Measurements from ENCODE around the gene CLCF1.

CLCF1 gene

DNA sequence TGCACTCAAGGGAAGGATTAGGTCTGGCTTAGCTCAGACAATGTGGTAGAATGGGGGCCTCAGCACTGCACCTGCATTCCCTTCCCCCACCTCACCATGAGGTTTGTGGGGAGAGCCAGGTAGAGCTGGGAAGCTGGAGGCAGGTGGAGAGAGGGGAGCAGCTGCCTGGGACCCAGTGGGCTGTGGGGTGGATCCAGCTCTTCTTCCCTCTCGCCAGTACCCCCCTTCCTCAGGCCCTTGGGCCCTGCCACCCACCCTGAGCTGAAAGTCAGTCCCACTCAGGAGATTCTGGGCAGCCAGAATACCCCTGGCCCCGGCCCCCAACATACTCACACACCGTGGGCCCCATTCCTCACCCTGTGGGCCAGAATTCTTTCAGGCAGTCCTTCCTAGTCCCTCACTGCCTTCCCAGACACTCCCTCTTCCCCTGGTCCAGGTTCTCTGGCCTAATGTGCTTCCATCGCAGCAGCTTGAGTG is 17.0 kb downstream of the CLCF1 start:
- DNase-seq (ENCODE audit: low read depth): no peak

DNA sequence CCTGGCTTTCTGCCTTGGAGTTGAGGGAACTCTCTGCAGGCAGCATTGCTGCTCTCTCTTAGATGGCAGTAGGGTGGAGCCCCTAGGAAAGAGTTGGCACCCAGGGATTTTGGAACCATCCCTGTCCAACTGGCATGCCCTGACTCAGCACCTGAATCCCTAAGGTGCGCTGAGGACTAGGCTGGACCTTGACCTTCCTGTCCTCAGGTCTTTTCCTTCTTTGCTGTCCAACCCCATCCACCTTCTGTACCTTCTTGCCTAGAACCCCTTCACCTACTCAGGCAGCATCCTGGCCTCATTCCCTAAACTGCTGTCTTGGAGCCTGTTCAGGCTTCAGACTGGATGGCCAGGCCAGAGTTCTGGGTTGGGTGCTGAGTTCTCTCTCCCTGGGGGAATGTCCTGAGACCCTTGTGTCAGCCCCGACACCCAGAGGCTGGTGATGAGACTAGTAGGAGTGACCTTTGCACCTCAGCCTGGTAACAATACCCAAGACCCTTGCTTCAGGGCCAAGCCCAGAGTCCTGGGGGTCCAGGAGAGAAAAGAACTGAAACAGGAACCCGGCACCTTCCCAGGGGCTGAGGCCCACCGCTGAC is 17.5 kb downstream of the CLCF1 start:
- no peak for DNase-seq (ENCODE audit: low read depth)

DNA sequence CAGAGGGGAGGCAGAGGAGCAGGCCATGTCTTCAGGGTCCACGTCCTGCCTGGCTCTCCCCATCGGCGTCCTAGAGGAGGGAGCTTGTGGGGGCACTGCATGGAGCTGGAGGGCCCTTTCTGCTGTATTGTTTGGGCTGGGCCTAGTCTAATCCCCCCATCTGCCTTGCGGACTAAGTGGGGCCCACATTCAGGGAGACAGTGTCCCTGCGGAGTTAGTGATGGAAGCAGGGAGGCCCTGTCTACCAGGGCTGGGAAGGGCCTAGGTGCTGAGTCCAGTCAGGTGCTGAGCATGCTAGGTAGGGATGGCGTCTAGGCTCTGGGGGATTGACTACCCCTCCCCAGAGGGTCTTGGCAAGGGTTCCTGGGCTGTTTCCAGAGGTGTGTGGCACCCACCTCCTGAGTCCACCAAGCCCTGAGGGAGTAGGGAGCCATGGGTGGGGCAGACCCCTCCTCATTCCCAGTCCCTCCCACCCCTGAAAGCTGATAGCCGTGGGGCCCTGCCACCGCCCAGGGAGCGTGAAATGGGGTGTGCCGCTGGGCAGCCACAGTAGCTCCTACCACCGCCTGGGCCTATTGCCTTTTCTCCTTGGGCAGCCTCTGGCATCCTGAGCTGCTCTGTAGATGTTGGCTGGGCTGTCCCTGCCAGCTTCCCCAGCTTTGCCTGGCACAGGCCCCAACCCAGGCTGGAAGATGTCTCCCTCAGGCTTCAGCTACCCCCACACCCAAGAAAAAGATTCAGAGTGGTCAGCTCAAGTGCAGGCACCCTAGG is 18.2 kb downstream of the CLCF1 start:
- no peak for DNase-seq (ENCODE audit: low read depth)

DNA sequence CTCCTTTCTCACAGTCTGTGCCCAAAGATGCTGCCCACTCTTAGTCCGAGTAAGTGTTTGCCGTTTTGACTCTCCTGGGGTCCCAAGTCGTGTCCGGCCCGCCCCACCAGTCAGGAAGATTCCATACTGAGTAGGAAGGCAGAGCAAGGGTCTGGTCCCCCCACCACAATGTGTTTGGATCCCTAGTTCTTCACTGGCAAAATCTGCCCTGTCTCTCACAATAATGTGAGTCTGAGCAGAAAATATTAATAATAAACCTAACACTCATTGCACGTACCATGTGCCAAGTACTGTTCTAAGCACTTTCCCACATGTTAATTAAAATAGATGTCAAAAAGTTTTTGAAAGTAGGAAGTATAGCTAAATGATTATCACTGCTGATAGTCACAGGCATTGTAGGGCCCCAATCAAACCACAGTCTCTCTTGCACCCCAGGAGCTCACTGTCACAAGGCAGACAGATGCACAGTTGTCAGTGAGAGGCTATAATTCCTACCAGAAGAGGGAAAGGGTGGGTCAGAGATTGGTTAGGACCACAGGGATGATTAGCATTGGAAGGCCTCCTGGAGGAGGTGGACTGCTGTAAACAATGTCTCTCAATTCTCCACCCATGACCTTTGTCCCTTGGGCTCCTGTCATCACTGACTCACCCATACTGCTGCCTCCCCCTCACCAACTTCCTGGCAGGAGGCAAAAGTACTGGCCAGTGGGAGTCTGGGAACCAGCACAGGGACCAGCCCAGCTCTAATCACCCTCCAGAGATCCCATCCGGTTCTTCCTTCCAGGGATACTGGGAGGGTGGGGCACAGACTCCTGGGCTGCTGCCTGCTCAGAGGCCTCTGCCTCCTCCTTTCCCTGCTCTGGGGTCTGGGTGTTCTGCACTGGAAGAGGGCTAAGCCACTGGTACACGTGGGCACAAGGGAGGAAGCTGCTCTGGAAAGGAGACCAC is 19.0 kb downstream of the CLCF1 start:
- peak; percentile 99 for DNase-seq (ENCODE audit: low read depth)

DNA sequence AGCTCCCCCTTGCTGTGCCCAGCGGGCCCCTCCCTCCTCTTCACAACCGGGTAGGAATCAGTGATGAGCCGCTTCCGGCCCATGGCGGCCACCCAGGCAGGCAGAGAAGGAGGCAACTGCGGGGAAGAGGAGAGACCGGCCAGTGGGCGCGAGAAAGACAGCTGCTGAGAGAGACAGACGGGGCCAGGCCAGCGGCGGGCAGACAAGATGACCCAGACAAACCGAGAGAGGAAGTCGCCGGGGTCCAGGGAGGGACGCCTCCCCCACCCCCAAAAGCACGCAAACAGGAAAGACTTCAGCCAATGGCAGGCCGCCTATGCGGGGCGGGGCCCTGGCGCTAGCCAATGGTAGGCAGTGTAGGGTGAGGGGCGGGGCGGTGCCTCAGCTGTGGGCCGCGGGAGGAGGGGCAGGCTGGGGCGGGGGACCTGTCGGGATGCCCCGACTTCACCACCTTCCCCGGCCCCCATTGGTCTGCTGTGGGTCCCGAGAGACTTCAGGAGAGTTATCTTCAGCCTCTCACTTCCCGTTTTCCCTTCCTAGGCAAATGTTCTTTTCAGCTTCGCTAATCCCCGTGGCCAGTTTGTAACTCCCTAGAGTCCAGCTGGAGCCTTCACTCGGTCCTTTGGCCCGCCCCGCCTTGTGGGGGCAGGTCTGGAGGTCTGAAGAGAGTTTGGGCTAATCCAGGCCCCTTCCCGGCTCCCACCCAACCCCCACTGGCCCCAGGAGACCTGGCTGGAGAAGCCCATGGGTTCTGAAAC is 19.9 kb downstream of the CLCF1 start, which contains the start of gene POLD4:
POLD4 (minus strand) TSS at position 230 of the 758 bp plus-strand sequence; CDS start at position 83, 147 bp downstream.
- peak; percentile 95 for DNase-seq (ENCODE audit: low read depth)

DNA sequence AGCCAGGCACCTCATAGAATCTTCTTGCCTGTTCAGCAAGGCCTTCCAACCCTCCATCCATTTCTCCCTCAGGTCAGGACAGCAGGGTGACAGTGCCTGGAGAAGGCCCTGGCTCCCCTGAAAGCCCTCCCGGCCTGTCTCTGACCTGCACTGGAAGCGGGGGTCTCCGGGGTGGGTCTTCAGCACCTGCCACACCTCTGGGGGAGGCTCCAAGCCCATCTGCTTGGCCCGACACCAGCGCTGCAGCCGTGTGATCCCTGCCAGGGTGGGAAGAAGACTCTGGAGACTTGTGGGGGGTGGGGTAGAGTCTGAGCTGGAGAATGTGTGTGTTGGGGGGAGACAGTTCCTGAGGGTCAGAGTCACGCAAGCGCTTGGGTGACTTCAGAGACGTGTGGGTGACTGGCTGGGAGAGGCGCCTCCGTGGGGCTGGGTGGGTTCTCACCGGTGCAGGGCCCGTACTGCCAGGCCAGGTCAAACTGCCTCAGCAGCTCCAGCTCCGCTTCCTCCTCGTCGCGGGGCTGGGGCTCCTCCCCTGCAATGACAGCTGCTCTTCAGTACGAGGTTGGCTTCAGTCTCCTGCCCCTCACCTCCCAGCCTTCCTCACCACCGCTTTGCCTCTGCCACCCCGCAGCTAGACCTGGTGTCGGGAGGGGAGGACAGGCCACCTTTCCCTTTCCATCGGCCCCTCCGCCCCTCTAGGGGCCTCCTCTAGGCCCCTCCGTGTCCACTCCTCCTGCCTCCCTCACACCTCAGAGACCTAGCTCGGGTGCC is 20.7 kb downstream of the CLCF1 start:
- peak; percentile 50 for DNase-seq (ENCODE audit: low read depth)

DNA sequence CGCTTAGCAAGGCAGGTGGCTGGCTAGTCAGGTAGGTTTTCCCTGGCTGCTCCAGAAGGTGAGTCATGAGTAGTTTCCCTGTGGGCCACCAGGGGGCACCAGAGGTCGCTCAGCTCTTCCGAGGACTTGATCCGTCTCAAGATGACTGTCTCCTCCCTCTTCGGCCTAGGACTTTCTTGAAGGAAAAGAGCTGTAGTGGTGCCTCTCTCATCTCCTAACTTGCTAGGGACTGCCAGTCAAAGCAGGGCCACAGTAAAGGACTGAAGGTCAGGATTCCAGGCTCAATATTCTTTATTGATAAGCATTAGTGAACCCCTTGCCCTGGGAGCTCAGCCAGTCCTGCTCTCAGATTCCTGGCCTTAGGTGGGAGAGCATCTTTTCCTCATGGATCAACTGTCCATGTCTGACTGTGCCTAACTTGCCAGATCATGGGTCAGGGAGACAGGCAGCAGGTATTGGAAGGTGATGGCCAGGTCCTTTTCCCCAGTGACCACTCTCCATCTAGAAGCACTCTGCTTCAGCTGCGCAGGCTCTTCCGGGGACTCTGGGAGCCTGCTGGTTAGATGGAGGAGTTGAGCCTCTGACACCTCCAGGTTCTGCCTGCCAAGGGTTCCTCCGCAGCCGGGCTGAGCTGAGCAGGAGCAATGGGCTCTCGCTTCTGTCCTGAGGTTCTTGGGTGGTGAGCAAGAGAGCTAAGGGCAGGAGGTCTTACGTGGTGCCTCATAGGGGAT is 22.0 kb downstream of the CLCF1 start:
- DNase-seq (ENCODE audit: low read depth): peak; percentile 80

DNA sequence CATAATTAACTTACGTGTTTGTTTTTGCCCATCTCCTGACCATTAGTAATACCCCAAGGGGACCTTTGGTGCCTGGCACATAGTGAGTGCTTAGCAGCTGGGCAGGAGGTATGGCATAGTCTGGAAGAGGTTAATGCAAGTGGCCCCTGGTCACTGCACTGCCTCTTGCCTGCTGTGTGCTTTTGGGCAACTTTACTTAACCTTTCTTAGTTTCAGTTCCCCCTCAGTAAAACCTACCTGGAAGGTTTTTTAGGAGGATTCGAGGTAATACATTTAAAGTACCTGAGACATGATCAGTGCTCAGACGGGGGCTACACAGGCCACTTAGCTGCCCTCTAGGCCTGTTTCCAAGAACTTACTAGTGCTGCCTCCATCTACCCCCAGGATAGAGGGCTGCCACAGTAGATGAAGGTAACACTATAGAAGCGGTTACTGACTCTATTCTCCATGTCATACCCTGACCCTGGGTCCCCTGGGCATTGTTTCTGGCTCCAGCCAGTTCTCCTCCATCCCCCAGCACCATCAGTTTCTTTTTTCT is 23.4 kb downstream of the CLCF1 start:
- no peak for DNase-seq (ENCODE audit: low read depth)

DNA sequence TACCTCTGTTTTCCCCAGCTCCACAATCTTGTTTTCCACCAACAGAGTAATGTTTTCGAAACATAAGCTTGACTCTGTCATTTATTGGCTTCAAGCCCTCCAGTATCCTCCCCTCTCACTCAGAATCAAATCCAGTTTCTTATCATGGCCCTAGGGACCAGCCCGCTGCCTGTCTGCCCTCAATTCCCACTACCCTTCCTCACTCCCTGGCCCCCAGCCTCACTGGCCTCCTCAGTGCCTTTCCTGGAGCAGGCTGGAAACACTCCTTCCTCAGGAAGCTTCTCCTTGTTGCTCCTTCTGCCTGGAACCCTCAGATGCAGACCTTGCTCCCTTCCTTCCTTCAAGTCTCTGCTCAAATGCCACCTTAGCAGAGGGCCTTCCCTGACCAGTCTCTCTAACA is 23.9 kb downstream of the CLCF1 start:
- DNase-seq (ENCODE audit: low read depth): no peak

DNA sequence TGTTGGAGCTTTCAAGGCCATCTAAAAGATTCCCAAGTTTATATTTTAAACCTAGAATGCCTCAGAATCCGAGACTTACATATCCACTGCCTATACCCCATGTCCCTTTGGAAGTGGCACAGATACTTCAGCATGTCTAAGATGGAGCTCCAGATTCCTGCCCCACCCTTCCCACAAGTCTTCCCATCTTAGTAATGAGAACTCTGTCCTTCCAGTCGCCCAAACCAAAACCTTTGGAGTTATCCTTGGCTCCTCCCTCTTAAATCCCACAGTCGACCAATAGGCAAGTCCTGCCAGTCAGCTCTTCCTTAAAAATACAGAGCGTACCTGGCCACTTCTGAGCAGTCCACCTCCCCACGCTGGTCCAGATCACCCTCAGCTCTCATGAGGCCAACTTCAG is 24.4 kb downstream of the CLCF1 start:
- DNase-seq (ENCODE audit: low read depth): no peak

DNA sequence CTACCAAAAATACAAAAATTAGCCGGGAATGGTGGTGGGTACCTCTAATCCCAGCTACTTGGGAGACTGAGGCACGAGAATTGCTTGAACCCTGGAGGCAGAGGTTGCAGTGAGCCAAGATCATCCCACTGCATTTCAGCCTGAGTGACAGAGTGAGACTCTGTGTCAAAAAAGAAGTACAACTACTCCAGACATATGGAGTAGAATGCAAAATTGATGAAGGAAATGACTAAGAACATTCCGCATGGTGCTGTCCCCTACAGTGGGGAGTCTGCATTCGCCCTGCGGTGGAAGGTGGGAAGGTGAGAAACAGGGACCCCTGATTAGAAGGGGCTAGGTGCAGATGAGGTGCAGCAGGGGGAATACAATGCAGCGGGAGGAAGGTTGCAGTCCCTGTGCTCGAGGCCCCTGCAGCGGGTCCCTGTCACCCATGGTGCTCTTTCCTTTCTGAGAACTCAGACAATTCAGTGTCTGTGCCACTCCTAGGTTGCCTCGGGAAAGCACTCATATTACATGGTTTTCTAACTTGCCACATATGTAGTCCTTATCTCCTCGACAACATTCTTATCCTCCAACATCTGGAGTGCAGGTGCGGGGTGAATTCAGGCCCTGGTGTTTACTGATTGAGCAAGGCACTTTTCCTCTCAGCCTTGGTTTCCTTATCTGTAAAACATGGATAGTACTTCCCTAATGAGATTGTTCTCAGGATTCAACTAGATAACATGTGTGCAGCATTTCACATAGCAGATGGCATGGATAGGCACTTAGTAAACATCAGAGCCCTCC is 25.2 kb downstream of the CLCF1 start:
- DNase-seq (ENCODE audit: low read depth): peak; percentile 56

DNA sequence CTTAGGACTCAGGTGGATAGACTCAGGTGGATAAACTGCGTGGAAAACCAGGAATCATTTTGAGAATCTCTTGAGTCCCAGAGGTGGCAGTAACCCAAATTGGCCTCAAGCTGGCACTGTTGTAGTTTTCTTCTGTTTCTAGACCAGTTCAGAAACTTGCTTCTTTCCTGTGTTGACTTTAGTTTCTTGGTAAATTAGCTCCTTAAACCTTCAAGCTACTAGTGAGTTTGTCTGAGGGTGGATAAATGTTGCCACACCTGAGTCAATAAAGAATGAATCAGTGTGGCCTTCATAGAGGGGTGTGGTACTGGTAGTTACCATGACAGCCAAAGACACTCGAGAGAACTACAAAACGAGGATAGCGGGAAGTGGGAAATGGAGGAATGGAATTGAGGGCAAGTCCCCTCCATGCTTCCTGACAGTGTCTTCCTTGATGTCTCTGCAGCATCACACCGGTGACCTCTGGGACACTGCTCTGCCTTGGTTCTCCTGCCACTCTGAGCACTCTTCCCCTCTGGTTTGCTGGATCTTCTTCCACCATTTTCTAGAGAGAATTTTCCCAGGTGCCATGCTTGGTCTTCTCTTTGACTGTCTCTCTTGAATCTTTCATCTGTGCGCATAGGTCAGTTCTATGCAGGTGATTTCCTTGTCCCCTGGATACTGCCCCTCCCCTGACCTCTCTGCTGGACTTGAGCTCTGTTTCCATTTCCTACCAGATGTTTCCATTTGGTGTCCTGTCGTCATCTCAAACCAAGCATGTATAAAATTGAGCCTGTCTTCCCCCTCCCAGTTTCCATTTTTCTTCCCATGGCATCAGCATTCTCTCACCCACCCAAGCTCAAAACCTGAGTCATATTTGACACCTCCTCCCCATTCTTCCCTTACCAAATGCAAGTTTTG is 27.2 kb downstream of the CLCF1 start:
- DNase-seq (ENCODE audit: low read depth): peak; percentile 70

DNA sequence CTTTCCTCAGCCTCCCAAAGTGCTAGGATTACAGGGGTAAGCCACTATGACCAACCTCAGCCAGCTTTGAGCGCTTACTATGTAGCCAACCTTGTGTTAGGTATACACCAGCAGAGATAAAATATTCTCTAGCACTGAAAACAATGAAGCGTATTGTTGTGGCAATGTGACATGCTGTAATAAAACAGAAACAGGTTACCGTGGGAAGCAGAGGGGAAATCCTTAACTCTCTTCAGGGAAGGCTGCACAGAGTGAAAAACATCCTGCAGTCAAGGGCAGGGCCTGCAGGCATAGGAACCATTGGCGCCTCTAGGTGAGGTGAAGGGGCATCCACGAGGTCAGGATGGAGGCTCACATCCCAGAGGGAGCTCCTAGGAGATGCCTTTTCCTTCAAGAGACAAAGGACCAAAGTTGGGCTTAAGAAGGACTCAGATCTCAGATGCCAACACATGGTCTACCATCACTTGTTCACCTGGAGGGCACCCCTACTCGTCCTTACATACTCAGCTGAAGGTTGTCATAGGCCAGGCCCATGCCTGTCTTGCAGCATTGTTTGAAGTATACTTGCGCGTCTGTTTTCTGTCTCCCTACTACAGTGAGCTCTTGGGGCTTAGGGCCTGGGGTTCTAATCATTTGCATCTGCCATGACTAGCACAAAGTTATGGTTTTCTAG is 28.0 kb downstream of the CLCF1 start:
- no peak for DNase-seq (ENCODE audit: low read depth)

DNA sequence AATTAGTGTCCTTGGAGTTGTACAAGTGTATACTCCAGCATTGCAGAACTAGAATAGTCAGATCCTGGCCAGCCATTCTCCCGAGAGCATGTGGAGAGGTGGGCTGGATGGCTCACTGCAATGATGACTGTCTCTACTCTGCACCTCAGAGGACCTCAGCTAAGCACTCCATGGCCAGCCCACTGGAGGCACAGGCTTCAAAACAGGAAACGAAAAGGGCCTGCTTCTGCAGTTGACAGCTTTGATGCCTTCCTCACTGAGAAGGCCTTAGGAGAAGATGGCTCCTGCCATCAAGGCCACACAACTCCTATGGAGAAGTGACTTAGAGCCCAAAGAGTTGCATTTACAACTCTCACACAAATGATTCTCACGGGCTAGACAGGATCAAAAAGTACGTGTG is 29.1 kb downstream of the CLCF1 start:
- no peak for DNase-seq (ENCODE audit: low read depth)

DNA sequence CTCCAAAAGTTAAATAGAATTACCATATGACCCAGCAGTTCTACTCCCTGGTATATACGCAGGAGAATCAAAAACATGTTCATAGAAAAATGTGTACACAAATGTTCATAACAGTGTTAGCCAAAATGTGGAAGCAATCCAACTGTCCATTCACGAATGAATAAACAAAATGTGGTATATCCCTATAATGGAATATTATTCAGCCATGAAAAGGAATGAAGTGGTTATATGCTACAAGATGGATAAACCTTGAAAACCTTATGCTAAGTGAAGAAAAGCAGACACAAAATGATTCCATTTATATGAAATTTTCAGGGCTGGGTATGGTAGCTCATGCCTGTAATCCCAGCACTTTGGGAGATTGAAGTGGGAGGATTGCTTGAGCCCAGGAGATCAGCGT is 36.1 kb downstream of the CLCF1 start:
- DNase-seq (ENCODE audit: low read depth): no peak

DNA sequence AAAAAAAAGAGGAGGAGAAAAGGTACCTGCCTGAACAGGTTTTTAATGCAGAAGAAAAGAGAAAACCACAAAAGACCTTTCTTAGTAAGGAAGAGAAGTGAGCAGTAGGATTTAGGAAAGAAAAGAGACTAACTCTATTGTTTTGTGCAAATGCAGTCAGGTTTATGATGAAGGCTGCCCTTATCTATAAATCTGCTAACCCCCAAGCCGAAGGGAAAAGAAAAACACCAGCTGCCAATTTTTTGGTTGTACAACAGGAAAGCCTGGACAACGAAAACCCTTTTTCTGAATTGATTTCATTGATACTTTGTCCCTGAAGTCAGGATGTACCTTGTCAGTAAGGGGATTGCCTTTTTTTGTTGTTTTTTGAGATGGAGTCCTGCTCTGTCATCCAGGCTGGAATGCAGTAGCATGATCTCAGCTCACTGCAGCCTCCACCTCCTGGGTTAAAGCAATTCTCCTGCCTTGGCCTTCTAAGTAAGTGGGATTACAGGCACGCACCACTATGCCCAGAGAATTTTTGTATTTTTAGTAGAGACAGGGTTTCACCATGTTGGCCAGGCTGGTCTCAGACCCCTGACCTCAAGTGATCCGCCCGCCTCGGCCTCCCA is 41.2 kb downstream of the CLCF1 start:
- no peak for DNase-seq (ENCODE audit: low read depth)

DNA sequence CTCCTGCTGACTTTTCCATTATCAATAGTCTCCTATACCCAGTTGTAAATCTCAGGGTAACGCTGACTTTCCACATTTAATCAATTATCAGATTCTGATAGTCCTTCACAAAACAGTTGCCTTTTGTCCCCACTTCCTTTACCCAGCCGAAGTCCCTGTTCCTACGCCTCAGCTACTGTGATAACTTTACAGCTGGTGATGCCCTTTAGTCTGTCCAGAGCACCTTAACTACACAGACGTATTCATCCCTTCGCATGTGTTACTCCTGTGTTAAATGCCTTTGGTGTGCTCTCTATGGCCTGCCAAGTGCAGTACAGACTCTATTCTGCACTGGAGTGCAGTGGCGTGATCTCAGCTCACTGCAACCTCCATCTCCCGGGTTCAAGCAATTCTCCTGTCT is 49.9 kb downstream of the CLCF1 start:
- DNase-seq (ENCODE audit: low read depth): no peak

Measured in ELR (cell line).